GM23338 (cell line): ENCODE measurements around the gene UBAC2.

Source experiments
- EZH2 ChIP-seq: fragments of 200-600 bp; sonication (generic); IDR thresholded peaks from one replicate; pipeline ENCODE4 v1.8.0; 2017; ENCODE audit warnings: antibody characterized with exemption, mild to moderate bottlenecking, low read depth; ENCODE audit not compliant: unreplicated experiment
- TF ChIP-seq, protein P1 (sequence below), 2 experiments: fragments of 200-600 bp in 1 of 2; sonication (generic) in 1 of 2; conservative IDR thresholded peaks; 2 replicates each; pipeline versions ENCODE4 v1.5.1 to v1.6.1; 2016 to 2017; ENCODE audit warnings: antibody characterized with exemption in 2 of 2, low read depth in 2 of 2, mild to moderate bottlenecking in 2 of 2, moderate library complexity in 1 of 2

DNA sequence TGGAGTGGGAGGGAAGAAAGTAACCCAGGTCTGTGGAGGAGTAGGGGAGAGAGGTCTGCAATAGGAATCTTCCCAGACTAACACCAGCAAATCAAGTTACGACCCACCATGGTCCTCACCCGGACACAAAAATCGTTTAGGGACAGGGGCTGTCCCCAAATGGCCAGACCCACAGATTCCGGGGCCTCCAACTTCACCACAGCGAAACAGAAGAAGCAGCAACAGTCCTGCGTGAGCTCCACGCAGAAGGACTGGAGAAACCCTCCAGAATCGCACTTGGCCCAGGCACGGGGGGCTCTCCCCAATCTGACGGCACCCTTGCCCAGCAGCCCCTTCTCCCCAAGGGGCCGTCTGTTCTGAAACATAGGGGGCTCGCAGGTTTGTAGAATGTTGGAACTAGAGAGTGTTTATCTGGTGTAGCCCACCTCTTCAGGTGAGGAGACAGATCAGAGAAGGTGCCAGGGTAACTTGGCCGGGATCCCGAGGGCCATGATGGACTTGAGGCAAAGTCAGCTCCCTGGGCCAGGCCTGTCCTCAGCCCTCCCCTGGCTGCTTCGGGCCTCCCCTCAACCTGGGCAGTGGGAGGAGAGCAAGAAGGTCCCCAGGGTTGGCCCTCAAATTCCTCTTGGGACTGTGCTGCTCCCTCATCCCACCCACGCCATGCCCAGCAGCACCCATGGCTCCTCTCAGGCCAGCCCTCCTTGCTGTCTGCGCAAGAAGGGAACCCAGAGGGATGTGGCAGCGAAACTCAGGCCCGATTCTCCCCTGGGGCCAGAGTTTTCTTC is 189.1 kb downstream of the UBAC2 start:
- TF ChIP-seq EZH2, result no peak
- TF ChIP-seq, protein P1, sequence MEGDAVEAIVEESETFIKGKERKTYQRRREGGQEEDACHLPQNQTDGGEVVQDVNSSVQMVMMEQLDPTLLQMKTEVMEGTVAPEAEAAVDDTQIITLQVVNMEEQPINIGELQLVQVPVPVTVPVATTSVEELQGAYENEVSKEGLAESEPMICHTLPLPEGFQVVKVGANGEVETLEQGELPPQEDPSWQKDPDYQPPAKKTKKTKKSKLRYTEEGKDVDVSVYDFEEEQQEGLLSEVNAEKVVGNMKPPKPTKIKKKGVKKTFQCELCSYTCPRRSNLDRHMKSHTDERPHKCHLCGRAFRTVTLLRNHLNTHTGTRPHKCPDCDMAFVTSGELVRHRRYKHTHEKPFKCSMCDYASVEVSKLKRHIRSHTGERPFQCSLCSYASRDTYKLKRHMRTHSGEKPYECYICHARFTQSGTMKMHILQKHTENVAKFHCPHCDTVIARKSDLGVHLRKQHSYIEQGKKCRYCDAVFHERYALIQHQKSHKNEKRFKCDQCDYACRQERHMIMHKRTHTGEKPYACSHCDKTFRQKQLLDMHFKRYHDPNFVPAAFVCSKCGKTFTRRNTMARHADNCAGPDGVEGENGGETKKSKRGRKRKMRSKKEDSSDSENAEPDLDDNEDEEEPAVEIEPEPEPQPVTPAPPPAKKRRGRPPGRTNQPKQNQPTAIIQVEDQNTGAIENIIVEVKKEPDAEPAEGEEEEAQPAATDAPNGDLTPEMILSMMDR (conservative IDR thresholded peaks at IDR 0.05; ENCODE audit: low read depth in 2 of 2), result no peak
